Fibroblast of villous mesenchyme (primary cell): ENCODE results near the gene GABRP. TPM values are rescaled to one million over a fixed set of nuclear protein-coding genes. Genes with fewer than 3 reads are reported as not detected.

Experiments used
- DNase-seq: peaks from one replicate; pipeline ENCODE4 v3.0.0-alpha.2; 2010; ENCODE audit warnings: low read depth
- H3K4me3 ChIP-seq: 2 replicates; pipeline ENCODE4 v1.5.1; 2011; ENCODE audit warnings: low read depth, mild to moderate bottlenecking, low read length
- CTCF ChIP-seq: IDR thresholded peaks from 2 replicates; pipeline ENCODE4 v1.5.1; 2012; ENCODE audit warnings: low read depth, mild to moderate bottlenecking, low read length; ENCODE audit not compliant: insufficient read depth
- total RNA-seq: library from RNA; depleted of rRNA; stranded (reverse); fragments of >200 nt; gene quantifications from 2 replicates; pipeline ENCODE4 v1.2.3, GENCODE V29; 2012

GABRP gene
- total RNA-seq, 1 donor = not detected

GRCh38 chr5:170854566-170854965 lies 71.0 kb downstream of the GABRP start:
- TF ChIP-seq CTCF = no peak
- no peak for DNase-seq
- no peak overlapping the region for H3K4me3 ChIP-seq

- no peak for TF ChIP-seq CTCF
- H3K4me3 ChIP-seq = no peak overlapping the region
- no peak for DNase-seq
Measured at GRCh38 chr5:170857066-170857465, 73.5 kb downstream of the GABRP start.

- DNase-seq = no peak
- TF ChIP-seq CTCF = no peak
- no peak overlapping the region for H3K4me3 ChIP-seq
Measured at GRCh38 chr5:170860415-170860814, 76.9 kb downstream of the GABRP start.

- TF ChIP-seq CTCF = no peak
- DNase-seq = peak; percentile 11
- peak overlapping the region; percentile 7 for H3K4me3 ChIP-seq
Measured at GRCh38 chr5:170860818-170861666, 77.5 kb downstream of the GABRP start.

GRCh38 chr5:170861667-170861916 lies 78.1 kb downstream of the GABRP start:
- DNase-seq = no peak
- peak overlapping the region; percentile 78 for H3K4me3 ChIP-seq
- no peak for TF ChIP-seq CTCF

GRCh38 chr5:170861917-170862766 lies 78.6 kb downstream of the GABRP start, which contains the start of gene RANBP17:
Gene RANBP17 (plus strand): TSS chr5:170862018.
- TF ChIP-seq CTCF = no peak
- peak within 1 kb of the TSS; percentile 78 for H3K4me3 ChIP-seq
- peak; percentile 67 for DNase-seq
